Upper lobe of right lung (tissue), 1 donor: ENCODE measurements around the gene CSKMT. TPM values are rescaled to one million over a fixed set of nuclear protein-coding genes. Genes with fewer than 3 reads are reported as not detected.

ENCODE experiments used
- ATAC-seq: fragments of 200-7000 bp; cut with Tn5 transposase; one replicate; pipeline ENCODE4 v1.9.1; 2020; ENCODE audit warnings: mild to moderate bottlenecking, moderate library complexity
- DNase-seq: peaks from one replicate; pipeline ENCODE4 v3.0.0-alpha.2; 2020
- H3K27ac ChIP-seq: fragments of 200-600 bp; one replicate; pipeline ENCODE4 v1.8.0; 2022
- H3K27me3 ChIP-seq: fragments of 200-600 bp; one replicate; pipeline ENCODE4 v1.8.0; 2022; ENCODE audit warnings: mild to moderate bottlenecking
- H3K36me3 ChIP-seq: fragments of 200-600 bp; one replicate; pipeline ENCODE4 v1.8.0; 2022
- H3K4me1 ChIP-seq: fragments of 200-600 bp; one replicate; pipeline ENCODE4 v1.8.0; 2022
- H3K4me3 ChIP-seq: fragments of 200-600 bp; one replicate; pipeline ENCODE4 v1.8.0; 2022; ENCODE audit warnings: mild to moderate bottlenecking
- H3K9me3 ChIP-seq: fragments of 200-600 bp; one replicate; pipeline ENCODE4 v1.8.0; 2022
- CTCF ChIP-seq: fragments of 200-600 bp; IDR thresholded peaks from one replicate; pipeline ENCODE4 v1.8.0; 2022; ENCODE audit warnings: antibody characterized with exemption
- intact Hi-C: fragments of 100-400 bp; cut with DNase I; formaldehyde crosslinking; loops from one replicate; pipeline ENCODE4 v1.11.0; 2022
- total RNA-seq: library from RNA; stranded (reverse); fragmentation: NEBNext Ultra II Directional; extraction: Animal tissue kit (Norgen Biotek cat#: 25700); gene quantifications from one replicate; pipeline ENCODE4 v1.2.1, GENCODE V29; 2021
- donor health status: DM: no; HTN: yes; CAD: no; lungs with severe emphysema.

CSKMT gene
- total RNA-seq, 1 donor from 2014 or later = 14.6 TPM

- no peak for ATAC-seq
- TF ChIP-seq CTCF = no peak
- H3K9me3 ChIP-seq = no peaks in the 10 kb centered on the region
- peak overlapping the region; percentile 94 for H3K4me3 ChIP-seq
- no peak for DNase-seq
- H3K27me3 ChIP-seq = no peaks in the 10 kb centered on the region
- intact Hi-C loops = no loop called here
- peak overlapping the region; percentile 92 for H3K27ac ChIP-seq
- peaks cover 24% of the 10 kb centered on the region for H3K4me1 ChIP-seq
- H3K36me3 ChIP-seq = peaks cover 39% of the 10 kb centered on the region
Observed at GRCh38 chr11:62678433-62678769, 13.3 kb downstream of the CSKMT start.

GRCh38 chr11:62678770-62679696, 13.9 kb downstream of the CSKMT start, which contains the start of gene UBXN1:
Gene UBXN1 (minus strand): TSS chr11:62679073. CDS start chr11:62678923, 150 bp downstream.
- DNase-seq (peak; percentile 94), ATAC-seq (peak; percentile 95)
- Histone ChIP-seq H3K4me1 (peaks cover 24% of the 10 kb centered on the region), H3K4me3 (peak within 1 kb of the TSS; percentile 94), H3K27ac (peak within 1 kb of the TSS; percentile 92), H3K36me3 (peaks cover 34% of the 10 kb centered on the region), H3K27me3 (no peaks in the 10 kb centered on the region), H3K9me3 (no peaks in the 10 kb centered on the region)
- TF ChIP-seq CTCF = no peak
- intact Hi-C loops = no loop called here

- intact Hi-C loops = no loop called here
- DNase-seq (no peak), ATAC-seq (peak; percentile 82)
- Histone ChIP-seq H3K4me1 (peaks cover 24% of the 10 kb centered on the region), H3K27ac (no peak overlapping the region), H3K9me3 (no peaks in the 10 kb centered on the region), H3K4me3 (no peak overlapping the region), H3K36me3 (peaks cover 23% of the 10 kb centered on the region), H3K27me3 (no peaks in the 10 kb centered on the region)
- TF ChIP-seq CTCF = peak; percentile 58
Observed at GRCh38 chr11:62680825-62681240, 15.7 kb downstream of the CSKMT start.

GRCh38 chr11:62682518-62682917, 17.4 kb downstream of the CSKMT start:
- no peak overlapping the region for H3K4me3 ChIP-seq
- no peak for DNase-seq
- intact Hi-C loops = no loop called here
- no peak for ATAC-seq
- peaks cover 1% of the 10 kb centered on the region for H3K27me3 ChIP-seq
- H3K9me3 ChIP-seq = no peaks in the 10 kb centered on the region
- peaks cover 6% of the 10 kb centered on the region for H3K36me3 ChIP-seq
- peaks cover 17% of the 10 kb centered on the region for H3K4me1 ChIP-seq
- H3K27ac ChIP-seq = no peak overlapping the region
- no peak for TF ChIP-seq CTCF

GRCh38 chr11:62687508-62688396, 22.6 kb downstream of the CSKMT start:
- no peak for TF ChIP-seq CTCF
- Histone ChIP-seq H3K9me3 (no peaks in the 10 kb centered on the region), H3K4me3 (peak overlapping the region; percentile 19), H3K27ac (no peak overlapping the region), H3K4me1 (no peaks in the 10 kb centered on the region), H3K36me3 (peaks cover 25% of the 10 kb centered on the region), H3K27me3 (peaks cover 9% of the 10 kb centered on the region)
- DNase-seq (no peak), ATAC-seq (peak; percentile 46)
- intact Hi-C loops = no loop called here
